Suppressor macrophage treated with lipopolysaccharide for 1 hour (primary cell): ENCODE data around the gene VWA1.
"Not testable (repeated sequence)": the region's sequence is repeated elsewhere in the genome, so short reads cannot be mapped to it uniquely, and the experiment has no call there.

Experiments
- DNase-seq, 3 donors: peaks; one replicate each; pipeline ENCODE4 v3.0.0-alpha.2; 2020 to 2022

VWA1 gene

GRCh38 chr1:1424707-1425106 lies 10.8 kb upstream of the VWA1 start:
- no peak for DNase-seq

GRCh38 chr1:1425426-1425752 lies 10.1 kb upstream of the VWA1 start:
- DNase-seq: no peak

- DNase-seq: peak in 1 of 3 donors; percentile 9
Measured at GRCh38 chr1:1425753-1426495, 9.6 kb upstream of the VWA1 start.

- peak in 1 of 3 donors; percentile 8 for DNase-seq
Measured at GRCh38 chr1:1426496-1427105, 8.9 kb upstream of the VWA1 start.

- DNase-seq: peak in 1 of 3 donors; percentile 5
Measured at GRCh38 chr1:1427106-1427819, 8.2 kb upstream of the VWA1 start.

GRCh38 chr1:1427820-1428148 lies 7.7 kb upstream of the VWA1 start:
- DNase-seq: peak in 1 of 3 donors; percentile 16

GRCh38 chr1:1428174-1428573 lies 7.3 kb upstream of the VWA1 start:
- peak in 1 of 3 donors; percentile 12 for DNase-seq

- not testable (repeated sequence) for DNase-seq
Measured at GRCh38 chr1:1428967-1429366, 6.5 kb upstream of the VWA1 start.

- DNase-seq: peak in 1 of 3 donors; percentile 16
Measured at GRCh38 chr1:1429671-1430073, 5.8 kb upstream of the VWA1 start.

- DNase-seq: peak in 1 of 3 donors; percentile 12
Measured at GRCh38 chr1:1430114-1430982, 5.1 kb upstream of the VWA1 start.

GRCh38 chr1:1430992-1431844 lies 4.3 kb upstream of the VWA1 start:
- peak in 1 of 3 donors; percentile 17 for DNase-seq

GRCh38 chr1:1431845-1432273 lies 3.6 kb upstream of the VWA1 start:
- DNase-seq: peak in 1 of 3 donors; percentile 18

- peak in 1 of 3 donors; percentile 11 for DNase-seq
Measured at GRCh38 chr1:1432274-1432950, 3.1 kb upstream of the VWA1 start.

- DNase-seq: peak in 1 of 3 donors; percentile 16
Measured at GRCh38 chr1:1432951-1433803, 2.3 kb upstream of the VWA1 start.

GRCh38 chr1:1433804-1434130 lies 1.7 kb upstream of the VWA1 start:
- peak; percentile 65 to 78 (median 77) for DNase-seq

- DNase-seq: peak in 1 of 3 donors; percentile 15
Measured at GRCh38 chr1:1434131-1434823, 1.2 kb upstream of the VWA1 start.

- peak in 1 of 3 donors; percentile 13 for DNase-seq
Measured at GRCh38 chr1:1434824-1435105, 725 bp upstream of the VWA1 start.

GRCh38 chr1:1435911-1436629 lies 580 bp downstream of the VWA1 start:
- DNase-seq: peak in 1 of 3 donors; percentile 13

- DNase-seq: no peak
Measured at GRCh38 chr1:1436630-1437032, 1.1 kb downstream of the VWA1 start.
